MCF 10A (cell line): ENCODE data around the gene ATP7B. TPM values are rescaled to one million over a fixed set of nuclear protein-coding genes. Genes with fewer than 3 reads are reported as not detected.

Source experiments
- BruUV-seq: library from RNA; stranded (reverse); fragments of 400-500 nt; replicated peaks from 2 replicates; lab custom pipeline; 2021; lab: Mats Ljungman, UMichigan
- CTCF ChIA-PET: fragments of 300-600 bp; sonication (Branson Sonifier 250); formaldehyde crosslinking; extraction: SDS; loops from one replicate; lab custom pipeline; 2021; ENCODE audit warnings: antibody characterized with exemption, inconsistent platforms; lab: Yijun Ruan, JAX
- POLR2A ChIA-PET: fragments of 300-600, 350-650 bp; sonication (Branson Sonifier 250); formaldehyde crosslinking; extraction: SDS; loops from one replicate; lab custom pipeline; 2020; ENCODE audit warnings: antibody characterized with exemption, inconsistent platforms; lab: Yijun Ruan, JAX
- DNase-seq: peaks from one replicate; pipeline ENCODE4 v3.0.0-alpha.2; 2018; ENCODE audit not compliant: unreplicated experiment
- H3K27ac Mint-ChIP-seq: one replicate; pipeline ENCODE4 v1.8.0; 2022; ENCODE audit warnings: mild to moderate bottlenecking, low read depth, mixed read lengths; ENCODE audit not compliant: unreplicated experiment
- H3K27me3 Mint-ChIP-seq: one replicate; pipeline ENCODE4 v1.8.0; 2022; ENCODE audit warnings: mixed read lengths; ENCODE audit not compliant: insufficient read depth, unreplicated experiment
- H3K36me3 Mint-ChIP-seq: one replicate; pipeline ENCODE4 v1.8.0; 2022; ENCODE audit warnings: mild to moderate bottlenecking, moderate library complexity, mixed read lengths; ENCODE audit not compliant: insufficient read depth, unreplicated experiment
- H3K4me1 Mint-ChIP-seq: one replicate; pipeline ENCODE4 v1.8.0; 2022; ENCODE audit warnings: mixed read lengths; ENCODE audit not compliant: insufficient read depth, unreplicated experiment
- H3K4me3 Mint-ChIP-seq: one replicate; pipeline ENCODE4 v1.8.0; 2022; ENCODE audit warnings: mild to moderate bottlenecking, moderate library complexity, mixed read lengths; ENCODE audit not compliant: unreplicated experiment
- H3K9me3 Mint-ChIP-seq: one replicate; pipeline ENCODE4 v1.8.0; 2022; ENCODE audit warnings: mixed read lengths; ENCODE audit not compliant: unreplicated experiment
- CTCF ChIP-seq: fragments of 200-600 bp; IDR thresholded peaks from one replicate; pipeline ENCODE4 v1.8.0; 2022; ENCODE audit warnings: antibody characterized with exemption, mild to moderate bottlenecking; ENCODE audit not compliant: unreplicated experiment
- intact Hi-C: fragments of 100-400 bp; cut with micrococcal nuclease; formaldehyde crosslinking; loops from 2 replicates; pipeline ENCODE4 v1.14.1; 2022
- total RNA-seq: library from RNA; stranded (reverse); gene quantifications from 2 replicates; pipeline ENCODE4 v1.2.3, GENCODE V29; 2022

ATP7B gene
- total RNA-seq, 1 experiment from 2014 or later = 3.2 TPM

- intact Hi-C loops = no loop called here
- POLR2A ChIA-PET = no interaction called here
These were observed 79.6 kb downstream of the ATP7B start for GRCh38 chr13:51931606-51932005.

GRCh38 chr13:51929699-51930098 is 81.6 kb downstream of the ATP7B start:
- no TSS peak for BruUV-seq
- ChIA-PET POLR2A (interaction anchor here (1.0 kb wide), 1 partner anchor 9 kb away, joined by 3 read pairs; no protein-coding TSS in a partner anchor), CTCF (no interaction called here)
- DNase-seq = no peak
- H3K36me3 Mint-ChIP-seq = peaks cover 10% of the 10 kb centered on the region
- H3K4me1 Mint-ChIP-seq = no peaks in the 10 kb centered on the region
- no peaks in the 10 kb centered on the region for H3K27me3 Mint-ChIP-seq
- H3K27ac Mint-ChIP-seq = no peak overlapping the region
- no peaks in the 10 kb centered on the region for H3K9me3 Mint-ChIP-seq
- intact Hi-C loops = no loop called here
- no peak overlapping the region for H3K4me3 Mint-ChIP-seq
- no peak for TF ChIP-seq CTCF

More at GRCh38 chr13:51931606-51932005, 79.6 kb downstream of the ATP7B start:
- H3K9me3 Mint-ChIP-seq = no peaks in the 10 kb centered on the region
- TF ChIP-seq CTCF = no peak
- no peak for DNase-seq
- H3K27me3 Mint-ChIP-seq = no peaks in the 10 kb centered on the region
- no peak overlapping the region for H3K4me3 Mint-ChIP-seq
- no peaks in the 10 kb centered on the region for H3K4me1 Mint-ChIP-seq
- peaks cover 10% of the 10 kb centered on the region for H3K36me3 Mint-ChIP-seq
- CTCF ChIA-PET = interaction anchor here (0.6 kb wide), 1 partner anchor 12 kb away, joined by 3 read pairs; no protein-coding TSS in a partner anchor
- H3K27ac Mint-ChIP-seq = no peak overlapping the region
- BruUV-seq = no TSS peak

GRCh38 chr13:51928231-51928630 is 83.0 kb downstream of the ATP7B start:
- TF ChIP-seq CTCF = no peak
- H3K36me3 Mint-ChIP-seq = peaks cover 6% of the 10 kb centered on the region
- no peaks in the 10 kb centered on the region for H3K9me3 Mint-ChIP-seq
- no peak for DNase-seq
- POLR2A ChIA-PET = no interaction called here
- H3K27me3 Mint-ChIP-seq = no peaks in the 10 kb centered on the region
- CTCF ChIA-PET = interaction anchor here (0.5 kb wide), 1 partner anchor 29 kb away, joined by 4 read pairs; no protein-coding TSS in a partner anchor
- no peak overlapping the region for H3K27ac Mint-ChIP-seq
- intact Hi-C loops = no loop called here
- H3K4me3 Mint-ChIP-seq = no peak overlapping the region
- no TSS peak for BruUV-seq
- no peaks in the 10 kb centered on the region for H3K4me1 Mint-ChIP-seq

- intact Hi-C loops = no loop called here
- H3K36me3 Mint-ChIP-seq = no peaks in the 10 kb centered on the region
- POLR2A ChIA-PET = no interaction called here
- H3K27ac Mint-ChIP-seq = no peak overlapping the region
- H3K4me1 Mint-ChIP-seq = no peaks in the 10 kb centered on the region
- DNase-seq = no peak
- CTCF ChIA-PET = interaction anchor here (0.5 to 0.6 kb wide), 2 partner anchors 32 to 582 kb away, joined by 3 read pairs; no protein-coding TSS in a partner anchor
- no peak for TF ChIP-seq CTCF
- no peaks in the 10 kb centered on the region for H3K27me3 Mint-ChIP-seq
- BruUV-seq = no TSS peak
- H3K4me3 Mint-ChIP-seq = no peak overlapping the region
- H3K9me3 Mint-ChIP-seq = no peaks in the 10 kb centered on the region
These were observed 84.1 kb downstream of the ATP7B start for GRCh38 chr13:51927129-51927528.
